IMR-90 (cell line): ENCODE data around the gene OPTC. TPM values are rescaled to one million over a fixed set of nuclear protein-coding genes. Genes with fewer than 3 reads are reported as not detected.

Source experiments
- ATAC-seq: fragments of 200-7000 bp; cut with Tn5 transposase; 2 replicates; pipeline ENCODE4 v1.9.1; 2020; ENCODE audit warnings: low read depth, mild to moderate bottlenecking, moderate library complexity
- BruUV-seq: library from RNA; stranded (reverse); fragments of 400-500 nt; replicated peaks from 2 replicates; lab custom pipeline; 2021; lab: Mats Ljungman, UMichigan
- CTCF ChIA-PET: fragments of 300-600 bp; formaldehyde crosslinking; extraction: SDS; loops from one replicate; lab custom pipeline; 2021; ENCODE audit warnings: antibody characterized with exemption; lab: Yijun Ruan, JAX
- POLR2A ChIA-PET: fragments of 300-600 bp; sonication (Branson Sonifier 250); formaldehyde crosslinking; loops from one replicate; lab custom pipeline; 2022; ENCODE audit warnings: antibody characterized with exemption; ENCODE audit not compliant: unreplicated experiment; lab: Charles Lee
- DNase-seq: peaks from one replicate; pipeline ENCODE4 v3.0.0; 2013
- H2AFZ ChIP-seq: replicated peaks from 2 replicates; pipeline ENCODE3; 2013; ENCODE audit warnings: low read length, mild to moderate bottlenecking; ENCODE audit not compliant: poor library complexity
- H2AK5ac ChIP-seq: 2 replicates; pipeline ENCODE4 v1.6.1; 2013; ENCODE audit warnings: low read depth, low read length, inconsistent platforms
- H2AK9ac ChIP-seq: replicated peaks from 2 replicates; pipeline ENCODE3; 2013; ENCODE audit warnings: mild to moderate bottlenecking, low read depth, low read length, moderate library complexity; ENCODE audit not compliant: poor library complexity
- H2BK120ac ChIP-seq: 2 replicates; pipeline ENCODE4 v1.6.1; 2013; ENCODE audit warnings: low read depth, low read length, inconsistent platforms
- H2BK15ac ChIP-seq: 3 replicates; pipeline ENCODE4 v1.6.1; 2013; ENCODE audit warnings: low read depth, low read length, inconsistent platforms
- H2BK20ac ChIP-seq: 2 replicates; pipeline ENCODE4 v1.6.1; 2013; ENCODE audit warnings: low read depth, mild to moderate bottlenecking, inconsistent platforms, low read length, moderate library complexity
- H2BK5ac ChIP-seq: 2 replicates; pipeline ENCODE4 v1.6.1; 2013; ENCODE audit warnings: mild to moderate bottlenecking, low read depth, low read length, inconsistent platforms; ENCODE audit not compliant: poor library complexity, severe bottlenecking
- H3K14ac ChIP-seq: replicated peaks from 2 replicates; pipeline ENCODE4 v1.6.1; 2013; ENCODE audit warnings: low read depth, low read length, inconsistent platforms
- H3K18ac ChIP-seq: 2 replicates; pipeline ENCODE4 v1.6.1; 2013; ENCODE audit warnings: low read depth, low read length, control low read depth
- H3K23ac ChIP-seq: 2 replicates; pipeline ENCODE4 v1.6.1; 2013; ENCODE audit warnings: low read depth, low read length, inconsistent platforms
- H3K27ac ChIP-seq: 2 replicates; pipeline ENCODE4 v1.5.1; 2013; ENCODE audit warnings: mild to moderate bottlenecking, control low read depth, low read length; ENCODE audit not compliant: insufficient read depth
- H3K27me3 ChIP-seq: 2 replicates; pipeline ENCODE4 v1.6.1; 2013; ENCODE audit warnings: low read length; ENCODE audit not compliant: control insufficient read depth, insufficient read depth
- H3K36me3 ChIP-seq: 2 replicates; pipeline ENCODE4 v1.6.1; 2013; ENCODE audit warnings: low read length, mixed read lengths; ENCODE audit not compliant: control insufficient read depth, insufficient read depth
- H3K4ac ChIP-seq: 2 replicates; pipeline ENCODE4 v1.6.1; 2013; ENCODE audit warnings: low read depth, low read length, inconsistent platforms
- H3K4me1 ChIP-seq: 2 replicates; pipeline ENCODE4 v1.6.1; 2013; ENCODE audit warnings: low read length, mixed read lengths; ENCODE audit not compliant: control insufficient read depth, insufficient read depth
- H3K4me2 ChIP-seq: 2 replicates; pipeline ENCODE4 v1.6.1; 2013; ENCODE audit warnings: low read depth, mild to moderate bottlenecking, control low read depth, low read length, moderate library complexity
- H3K4me3 ChIP-seq: 2 replicates; pipeline ENCODE4 v1.5.1; 2013; ENCODE audit warnings: low read depth, mild to moderate bottlenecking, control low read depth, low read length, moderate library complexity; ENCODE audit not compliant: insufficient read depth
- H3K56ac ChIP-seq: 2 replicates; pipeline ENCODE4 v1.6.1; 2013; ENCODE audit warnings: low read length, inconsistent platforms; ENCODE audit not compliant: insufficient read depth; ENCODE audit errors: extremely low read depth
- H3K79me1 ChIP-seq, 2 experiments: 2 replicates each; pipeline ENCODE4 v1.6.1; 2013; ENCODE audit warnings: low read length in 2 of 2, inconsistent platforms in 1 of 2, low read depth in 1 of 2
- H3K9ac ChIP-seq: 2 replicates; pipeline ENCODE4 v1.6.1; 2013; ENCODE audit warnings: low read depth, low read length, control low read depth
- H3K9me1 ChIP-seq: 2 replicates; pipeline ENCODE4 v1.6.1; 2013; ENCODE audit warnings: low read length, inconsistent platforms; ENCODE audit not compliant: insufficient read depth
- H3K9me3 ChIP-seq: 2 replicates; pipeline ENCODE4 v1.6.1; 2013; ENCODE audit warnings: low read length; ENCODE audit not compliant: control insufficient read depth, insufficient read depth
- H4K20me1 ChIP-seq: 2 replicates; pipeline ENCODE4 v1.6.1; 2013; ENCODE audit warnings: low read length, inconsistent platforms; ENCODE audit not compliant: insufficient read depth
- H4K5ac ChIP-seq: 2 replicates; pipeline ENCODE4 v1.6.1; 2013; ENCODE audit warnings: mild to moderate bottlenecking, low read depth, low read length, control low read depth
- H4K8ac ChIP-seq, 2 experiments: 2 replicates each; pipeline ENCODE4 v1.6.1; 2013; ENCODE audit warnings: low read depth in 2 of 2, low read length in 2 of 2, control low read depth in 1 of 2, inconsistent platforms in 1 of 2
- H4K91ac ChIP-seq: 2 replicates; pipeline ENCODE4 v1.6.1; 2013; ENCODE audit warnings: low read depth, low read length, inconsistent platforms; ENCODE audit not compliant: insufficient read depth
- BHLHE40 ChIP-seq: fragments of 150-350 bp; IDR thresholded peaks from 2 replicates; pipeline ENCODE4 v1.6.1; 2016; ENCODE audit warnings: mild to moderate bottlenecking, low read depth, low read length
- CHD1 ChIP-seq: IDR thresholded peaks from 2 replicates; pipeline ENCODE4 v1.6.1; 2012; ENCODE audit warnings: low read depth, low read length, improper control_type of control experiment
- MAFK ChIP-seq: IDR thresholded peaks from 2 replicates; pipeline ENCODE4 v1.6.1; 2012; ENCODE audit warnings: low read depth, low read length, improper control_type of control experiment
- NFE2L2 ChIP-seq: fragments of 150-350 bp; IDR thresholded peaks from 2 replicates; pipeline ENCODE4 v1.6.1; 2016; ENCODE audit warnings: low read depth, mild to moderate bottlenecking, low read length
- POLR2A ChIP-seq: IDR thresholded peaks from 2 replicates; pipeline ENCODE4 v1.6.1; 2012; ENCODE audit warnings: mild to moderate bottlenecking, low read depth, low read length
- RAD21 ChIP-seq: IDR thresholded peaks from 2 replicates; pipeline ENCODE4 v1.6.1; 2012; ENCODE audit warnings: low read length, improper control_type of control experiment
- RCOR1 ChIP-seq: IDR thresholded peaks from 2 replicates; pipeline ENCODE4 v1.6.1; 2012; ENCODE audit warnings: mild to moderate bottlenecking, low read length, improper control_type of control experiment; ENCODE audit not compliant: insufficient replicate concordance
- RFX5 ChIP-seq: IDR thresholded peaks from 2 replicates; pipeline ENCODE4 v1.8.0; 2012; ENCODE audit warnings: low read depth, mild to moderate bottlenecking, low read length, moderate library complexity
- SMC3 ChIP-seq: fragments of 150-350 bp; IDR thresholded peaks from 2 replicates; pipeline ENCODE4 v1.6.1; 2016; ENCODE audit warnings: low read depth, mild to moderate bottlenecking, antibody characterized with exemption, low read length, moderate library complexity
- USF2 ChIP-seq: fragments of 150-350 bp; IDR thresholded peaks from 2 replicates; pipeline ENCODE4 v1.6.1; 2017; ENCODE audit warnings: mild to moderate bottlenecking, antibody characterized with exemption, low read length, low read depth
- WGBS, 2 experiments: methylation state at CpG; one replicate each; pipeline versions ENCODE4 v1.1.5 to v1.1.7; 2013; ENCODE audit warnings: missing lambda C conversion rate in 2 of 2; ENCODE audit not compliant: insufficient read length in 1 of 2; ENCODE audit errors: extremely low coverage in 2 of 2; 5-methylcytosine and 5-hydroxymethylcytosine counted together
- dilution Hi-C: fragments of 300-500 bp; cut with HindIII; formaldehyde crosslinking; loops from one replicate; pipeline ENCODE4 v1.14.3; 2018; ENCODE audit warnings: low sequenced_read_pairs; ENCODE audit not compliant: unreplicated experiment
- in situ Hi-C: fragments of 300-500 bp; cut with MboI; formaldehyde crosslinking; loops from 3 replicates; pipeline ENCODE4 v1.14.3; 2019; ENCODE audit warnings: low sequenced_read_pairs, inconsistent platforms, mixed read lengths
- intact Hi-C: fragments of 100-400 bp; cut with micrococcal nuclease; formaldehyde crosslinking; loops from 2 replicates; pipeline ENCODE4 v1.10.0; 2022
- polyA plus RNA-seq, 3 experiments: library from polyadenylated mRNA; depleted of rRNA; stranded (reverse); fragments of >200 nt; gene quantifications; 2 replicates each; pipeline ENCODE4 v1.2.3, GENCODE V29; 2012; ENCODE audit warnings: low replicate concordance in 1 of 3
- total RNA-seq: library from RNA; depleted of rRNA; stranded (reverse); fragments of >200 nt; gene quantifications from 2 replicates; pipeline ENCODE4 v1.2.3, GENCODE V29; 2012
- TF ChIP-seq, protein P1 (sequence below): conservative IDR thresholded peaks from 2 replicates; pipeline ENCODE4 v1.5.1; 2012; ENCODE audit warnings: mild to moderate bottlenecking, low read depth, low read length, improper control_type of control experiment
- TF ChIP-seq, protein P2 (sequence below): fragments of 150-350 bp; IDR thresholded peaks from 2 replicates; pipeline ENCODE4 v1.6.1; 2016; ENCODE audit warnings: low read depth, mild to moderate bottlenecking, low read length, moderate library complexity, borderline replicate concordance

OPTC gene
- total and polyA plus RNA-seq, 2 of the 4 experiments (the other 2 are of a cell fraction): not detected

GRCh38 chr1:203492748-203493130 lies 1.2 kb upstream of the OPTC start:
- dilution Hi-C loops (no loop called here), in situ Hi-C loops (no loop called here), intact Hi-C loops (no loop called here)
- no peak overlapping the region for H2AFZ ChIP-seq
- DNase-seq: no peak
- no peaks in the 10 kb centered on the region; the same call in 1 of the 2 replicates for H3K27me3 ChIP-seq
- H4K91ac ChIP-seq: no peak overlapping the region
- no peak overlapping the region for H3K56ac ChIP-seq
- H3K18ac ChIP-seq: no peak overlapping the region
- no peak overlapping the region for H2BK5ac ChIP-seq
- H2BK120ac ChIP-seq: no peak overlapping the region
- no peak overlapping the region for H3K23ac ChIP-seq
- no peak overlapping the region for H2AK9ac ChIP-seq
- H2BK20ac ChIP-seq: no peak overlapping the region
- ATAC-seq: no peak
- H3K9ac ChIP-seq: no peak overlapping the region
- no peak overlapping the region for H4K5ac ChIP-seq
- H3K27ac ChIP-seq: no peak overlapping the region
- H3K36me3 ChIP-seq: no peaks in the 10 kb centered on the region
- no peak overlapping the region for H3K14ac ChIP-seq
- no TSS peak for BruUV-seq
- H3K4ac ChIP-seq: no peak overlapping the region
- H2AK5ac ChIP-seq: no peak overlapping the region
- no peaks in the 10 kb centered on the region for H3K79me1 ChIP-seq
- H4K20me1 ChIP-seq: no peaks in the 10 kb centered on the region
- WGBS, 2 experiments: no CpG with 5 or more reads among the region's 6 CpGs
- peaks cover 4% of the 10 kb centered on the region; the same call in 1 of the 2 replicates for H3K9me1 ChIP-seq
- H3K4me2 ChIP-seq: no peak overlapping the region
- POLR2A ChIA-PET: no interaction called here
- no peaks in the 10 kb centered on the region for H3K9me3 ChIP-seq
- TF ChIP-seq RAD21 (no peak), RCOR1 (no peak), SMC3 (no peak), USF2 (no peak), BHLHE40 (no peak), POLR2A (no peak), MAFK (no peak), RFX5 (no peak), CHD1 (no peak), NFE2L2 (no peak)
- TF ChIP-seq, protein P1, sequence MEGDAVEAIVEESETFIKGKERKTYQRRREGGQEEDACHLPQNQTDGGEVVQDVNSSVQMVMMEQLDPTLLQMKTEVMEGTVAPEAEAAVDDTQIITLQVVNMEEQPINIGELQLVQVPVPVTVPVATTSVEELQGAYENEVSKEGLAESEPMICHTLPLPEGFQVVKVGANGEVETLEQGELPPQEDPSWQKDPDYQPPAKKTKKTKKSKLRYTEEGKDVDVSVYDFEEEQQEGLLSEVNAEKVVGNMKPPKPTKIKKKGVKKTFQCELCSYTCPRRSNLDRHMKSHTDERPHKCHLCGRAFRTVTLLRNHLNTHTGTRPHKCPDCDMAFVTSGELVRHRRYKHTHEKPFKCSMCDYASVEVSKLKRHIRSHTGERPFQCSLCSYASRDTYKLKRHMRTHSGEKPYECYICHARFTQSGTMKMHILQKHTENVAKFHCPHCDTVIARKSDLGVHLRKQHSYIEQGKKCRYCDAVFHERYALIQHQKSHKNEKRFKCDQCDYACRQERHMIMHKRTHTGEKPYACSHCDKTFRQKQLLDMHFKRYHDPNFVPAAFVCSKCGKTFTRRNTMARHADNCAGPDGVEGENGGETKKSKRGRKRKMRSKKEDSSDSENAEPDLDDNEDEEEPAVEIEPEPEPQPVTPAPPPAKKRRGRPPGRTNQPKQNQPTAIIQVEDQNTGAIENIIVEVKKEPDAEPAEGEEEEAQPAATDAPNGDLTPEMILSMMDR: no peak
- TF ChIP-seq, protein P2, sequence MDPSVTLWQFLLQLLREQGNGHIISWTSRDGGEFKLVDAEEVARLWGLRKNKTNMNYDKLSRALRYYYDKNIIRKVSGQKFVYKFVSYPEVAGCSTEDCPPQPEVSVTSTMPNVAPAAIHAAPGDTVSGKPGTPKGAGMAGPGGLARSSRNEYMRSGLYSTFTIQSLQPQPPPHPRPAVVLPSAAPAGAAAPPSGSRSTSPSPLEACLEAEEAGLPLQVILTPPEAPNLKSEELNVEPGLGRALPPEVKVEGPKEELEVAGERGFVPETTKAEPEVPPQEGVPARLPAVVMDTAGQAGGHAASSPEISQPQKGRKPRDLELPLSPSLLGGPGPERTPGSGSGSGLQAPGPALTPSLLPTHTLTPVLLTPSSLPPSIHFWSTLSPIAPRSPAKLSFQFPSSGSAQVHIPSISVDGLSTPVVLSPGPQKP: no peak
- CTCF ChIA-PET: no interaction called here
- no peak overlapping the region for H4K8ac ChIP-seq
- H2BK15ac ChIP-seq: no peak overlapping the region
- H3K4me3 ChIP-seq: no peak overlapping the region
- no peaks in the 10 kb centered on the region for H3K4me1 ChIP-seq
